ENCODE results near the gene SV2B.
"Not testable (repeated sequence)": the region's sequence is repeated elsewhere in the genome, so short reads cannot be mapped to it uniquely, and the experiment has no call there.

Gene SV2B

DNA sequence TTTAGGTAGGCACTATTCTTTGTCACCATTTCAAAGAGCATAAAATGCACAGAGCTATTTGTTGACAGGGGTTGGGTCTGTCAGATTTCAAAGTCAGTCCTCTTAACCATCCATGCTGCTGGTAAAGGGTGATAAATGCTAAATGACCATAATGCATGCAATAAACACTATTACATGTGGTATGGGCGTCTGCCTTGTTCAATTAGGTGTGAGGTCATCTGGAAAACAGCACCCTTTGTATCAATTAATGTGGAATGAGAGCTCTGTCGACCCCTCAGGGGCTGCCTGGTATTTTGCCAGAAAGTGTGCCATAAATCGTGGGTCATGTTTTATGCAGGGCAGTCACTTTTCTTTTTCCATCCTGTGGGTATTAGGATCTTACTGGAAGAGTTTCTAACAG lies 235.6 kb downstream of the SV2B start:
- H3K9me3 ChIP-seq (ENCODE audit: low read depth, low read length): no peaks in the 10 kb centered on the region
- no peak overlapping the region for H3K27ac ChIP-seq
- no peak overlapping the region for H3K9ac ChIP-seq (ENCODE audit: insufficient read length)
- no peak for DNase-seq (ENCODE audit: low read depth, low spot score)
- TF ChIP-seq POLR2AphosphoS5 (IDR thresholded peaks at IDR 0.05; ENCODE audit: borderline replicate concordance, low read depth, low read length): no peak
- no peak for TF ChIP-seq EZH2 (IDR thresholded peaks at IDR 0.05)
- TF ChIP-seq FOXP2 (optimal IDR thresholded peaks at IDR 0.05; ENCODE audit: control extremely low read depth, extremely low read length, insufficient read depth): no peak
- no peaks in the 10 kb centered on the region for H3K36me3 ChIP-seq (ENCODE audit: insufficient read depth, low read length)
- no peak overlapping the region for H3K4me3 ChIP-seq

DNA sequence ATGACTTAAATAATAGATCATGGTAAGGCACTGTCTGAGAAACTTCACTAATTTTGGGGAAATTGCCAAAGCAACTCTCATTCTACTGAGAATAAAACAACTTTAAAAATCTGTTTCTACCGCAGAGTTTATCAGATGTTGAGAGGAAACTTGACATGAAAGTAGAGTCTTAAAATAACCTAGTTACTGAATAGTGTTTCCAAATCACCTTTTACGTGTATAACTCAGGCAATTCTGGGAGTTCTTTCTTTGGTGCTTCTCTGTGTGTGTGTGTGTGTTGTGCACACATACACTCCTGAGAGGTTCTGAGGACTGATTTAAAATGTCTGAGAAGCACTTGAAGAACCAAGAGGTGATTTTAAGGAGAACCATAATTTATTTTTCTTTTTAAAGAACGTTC lies 236.6 kb downstream of the SV2B start:
- H3K27ac ChIP-seq: no peak overlapping the region
- H3K36me3 ChIP-seq (ENCODE audit: insufficient read depth, low read length): no peaks in the 10 kb centered on the region
- no peak for TF ChIP-seq POLR2AphosphoS5 (IDR thresholded peaks at IDR 0.05; ENCODE audit: borderline replicate concordance, low read depth, low read length)
- no peak for TF ChIP-seq EZH2 (IDR thresholded peaks at IDR 0.05)
- TF ChIP-seq FOXP2 (optimal IDR thresholded peaks at IDR 0.05; ENCODE audit: control extremely low read depth, extremely low read length, insufficient read depth): no peak
- no peak for DNase-seq (ENCODE audit: low read depth, low spot score)
- H3K4me3 ChIP-seq: no peak overlapping the region
- H3K9me3 ChIP-seq (ENCODE audit: low read depth, low read length): no peaks in the 10 kb centered on the region
- H3K9ac ChIP-seq (ENCODE audit: insufficient read length): no peak overlapping the region

DNA sequence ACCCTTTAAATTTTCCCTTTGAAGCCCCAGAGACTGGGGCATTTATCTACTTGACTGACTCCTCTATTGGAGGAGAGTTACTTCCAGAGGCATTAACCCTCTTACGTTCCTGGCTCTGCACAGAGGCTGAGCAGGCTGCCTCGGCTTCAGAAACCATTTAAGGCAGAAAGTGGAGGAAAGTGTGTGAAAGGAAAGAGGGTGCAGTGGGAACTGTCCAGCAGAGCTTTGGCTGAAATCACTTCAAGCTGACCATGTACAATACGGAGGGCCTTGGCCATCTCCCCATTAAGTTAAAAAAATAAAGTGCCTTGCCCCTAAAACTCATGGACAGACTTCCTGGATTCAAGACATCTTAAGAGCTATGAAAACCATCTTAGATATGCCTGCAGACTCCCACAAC lies 238.7 kb downstream of the SV2B start:
- TF ChIP-seq FOXP2 (optimal IDR thresholded peaks at IDR 0.05; ENCODE audit: control extremely low read depth, extremely low read length, insufficient read depth): no peak
- TF ChIP-seq POLR2AphosphoS5 (IDR thresholded peaks at IDR 0.05; ENCODE audit: borderline replicate concordance, low read depth, low read length): no peak
- Histone ChIP-seq H3K4me3 (no peak overlapping the region), H3K9me3 (ENCODE audit: low read depth, low read length) (no peaks in the 10 kb centered on the region), H3K9ac (ENCODE audit: insufficient read length) (no peak overlapping the region), H3K36me3 (ENCODE audit: insufficient read depth, low read length) (no peaks in the 10 kb centered on the region), H3K27ac (no peak overlapping the region)
- no peak for DNase-seq (ENCODE audit: low read depth, low spot score)

DNA sequence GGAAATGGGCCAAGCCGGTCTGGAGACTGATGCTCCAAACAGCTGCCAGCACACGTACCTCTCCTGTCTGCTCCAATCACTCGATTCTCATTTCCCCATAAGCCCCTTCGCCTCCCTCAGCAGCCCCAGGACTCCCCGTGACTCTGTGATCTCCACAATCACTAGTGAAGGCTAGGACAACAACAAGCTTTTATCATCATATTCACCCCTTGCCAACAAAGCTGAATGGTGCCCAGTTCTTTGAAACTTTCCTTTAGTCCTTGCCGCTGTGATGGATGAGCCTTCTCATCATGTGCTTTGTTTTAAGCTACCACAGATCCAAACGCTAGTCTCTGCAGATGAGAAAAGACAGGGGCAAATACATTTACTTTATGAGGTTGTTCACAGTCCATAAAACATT lies 242.0 kb downstream of the SV2B start:
- H3K27ac ChIP-seq: no peak overlapping the region
- no peaks in the 10 kb centered on the region for H3K36me3 ChIP-seq (ENCODE audit: insufficient read depth, low read length)
- H3K4me3 ChIP-seq: no peak overlapping the region
- H3K9ac ChIP-seq (ENCODE audit: insufficient read length): no peak overlapping the region
- no peaks in the 10 kb centered on the region for H3K9me3 ChIP-seq (ENCODE audit: low read depth, low read length)
- TF ChIP-seq EZH2 (IDR thresholded peaks at IDR 0.05): no peak
- no peak for TF ChIP-seq POLR2AphosphoS5 (IDR thresholded peaks at IDR 0.05; ENCODE audit: borderline replicate concordance, low read depth, low read length)
- TF ChIP-seq FOXP2 (optimal IDR thresholded peaks at IDR 0.05; ENCODE audit: control extremely low read depth, extremely low read length, insufficient read depth): no peak
- DNase-seq (ENCODE audit: low read depth, low spot score): no peak

DNA sequence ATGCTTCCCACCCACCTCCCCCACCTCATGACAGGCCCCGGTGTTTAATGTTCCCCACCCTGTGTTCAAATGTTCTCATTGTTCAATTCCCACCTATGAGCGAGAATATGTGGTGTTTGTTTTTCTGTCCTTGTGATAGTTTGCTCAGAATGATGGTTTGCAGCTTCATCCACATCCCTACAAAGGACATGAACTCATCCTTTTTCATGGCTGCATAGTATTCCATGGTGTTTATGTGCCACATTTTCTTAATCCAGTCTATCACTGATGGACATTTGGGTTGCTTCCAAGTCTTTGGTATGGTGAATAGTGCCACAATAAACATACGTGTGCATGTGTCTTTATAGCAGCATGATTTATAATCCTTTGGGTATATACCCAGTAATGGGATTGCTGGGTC lies 244.9 kb downstream of the SV2B start:
- not testable (repeated sequence) for H3K27ac ChIP-seq; H3K36me3 ChIP-seq (ENCODE audit: insufficient read depth, low read length); H3K9ac ChIP-seq (ENCODE audit: insufficient read length); DNase-seq (ENCODE audit: low read depth, low spot score); H3K4me3 ChIP-seq; H3K9me3 ChIP-seq (ENCODE audit: low read depth, low read length)

DNA sequence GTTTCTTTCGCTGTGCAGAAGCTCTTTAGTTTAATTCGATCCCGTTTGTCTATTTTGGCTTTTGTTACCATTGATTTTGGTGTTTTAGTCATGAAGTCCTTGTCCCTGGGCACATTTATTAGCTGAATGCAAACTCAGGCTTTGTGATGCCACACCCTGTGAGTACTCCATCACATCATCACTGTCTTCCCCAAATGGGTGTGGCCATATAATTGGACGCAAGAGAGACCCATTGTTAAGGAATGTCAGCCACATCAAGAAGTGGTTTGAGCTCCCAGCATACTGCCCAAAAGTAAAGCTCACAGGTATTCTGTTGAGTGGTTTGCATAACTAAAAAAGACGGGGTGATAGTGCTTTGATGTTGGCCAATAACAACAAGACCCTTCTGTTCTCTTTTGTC lies 245.7 kb downstream of the SV2B start:
- Histone ChIP-seq H3K4me3 (no peak overlapping the region), H3K36me3 (ENCODE audit: insufficient read depth, low read length) (no peaks in the 10 kb centered on the region), H3K9ac (ENCODE audit: insufficient read length) (no peak overlapping the region), H3K9me3 (ENCODE audit: low read depth, low read length) (no peaks in the 10 kb centered on the region), H3K27ac (no peak overlapping the region)
- no peak for DNase-seq (ENCODE audit: low read depth, low spot score)
- TF ChIP-seq FOXP2 (optimal IDR thresholded peaks at IDR 0.05; ENCODE audit: control extremely low read depth, extremely low read length, insufficient read depth) (no peak), EZH2 (IDR thresholded peaks at IDR 0.05) (no peak), POLR2AphosphoS5 (IDR thresholded peaks at IDR 0.05; ENCODE audit: borderline replicate concordance, low read depth, low read length) (no peak)

DNA sequence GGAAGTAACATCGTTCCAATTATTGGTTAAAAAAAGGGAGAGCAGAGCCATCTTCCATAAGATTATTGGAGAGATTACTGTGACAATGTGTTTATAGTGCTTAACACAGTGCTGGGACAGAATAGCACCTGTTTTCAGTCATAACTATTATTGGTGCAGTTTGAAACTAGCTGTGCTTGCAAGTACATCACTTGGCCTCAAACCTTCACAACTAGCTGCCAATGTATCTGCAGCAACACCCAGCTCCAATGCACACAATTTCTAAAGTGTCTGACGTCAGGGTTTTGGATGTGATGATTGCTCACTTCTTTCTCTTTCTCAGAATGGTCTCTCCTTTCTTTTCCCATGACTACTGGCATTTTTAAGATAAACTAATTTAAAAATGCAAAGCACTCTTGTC lies 246.2 kb downstream of the SV2B start:
- Histone ChIP-seq H3K9ac (ENCODE audit: insufficient read length) (no peak overlapping the region), H3K36me3 (ENCODE audit: insufficient read depth, low read length) (no peaks in the 10 kb centered on the region), H3K27ac (no peak overlapping the region), H3K4me3 (no peak overlapping the region), H3K9me3 (ENCODE audit: low read depth, low read length) (no peaks in the 10 kb centered on the region)
- DNase-seq (ENCODE audit: low read depth, low spot score): no peak
- TF ChIP-seq EZH2 (IDR thresholded peaks at IDR 0.05) (no peak), POLR2AphosphoS5 (IDR thresholded peaks at IDR 0.05; ENCODE audit: borderline replicate concordance, low read depth, low read length) (no peak), FOXP2 (optimal IDR thresholded peaks at IDR 0.05; ENCODE audit: control extremely low read depth, extremely low read length, insufficient read depth) (no peak)

DNA sequence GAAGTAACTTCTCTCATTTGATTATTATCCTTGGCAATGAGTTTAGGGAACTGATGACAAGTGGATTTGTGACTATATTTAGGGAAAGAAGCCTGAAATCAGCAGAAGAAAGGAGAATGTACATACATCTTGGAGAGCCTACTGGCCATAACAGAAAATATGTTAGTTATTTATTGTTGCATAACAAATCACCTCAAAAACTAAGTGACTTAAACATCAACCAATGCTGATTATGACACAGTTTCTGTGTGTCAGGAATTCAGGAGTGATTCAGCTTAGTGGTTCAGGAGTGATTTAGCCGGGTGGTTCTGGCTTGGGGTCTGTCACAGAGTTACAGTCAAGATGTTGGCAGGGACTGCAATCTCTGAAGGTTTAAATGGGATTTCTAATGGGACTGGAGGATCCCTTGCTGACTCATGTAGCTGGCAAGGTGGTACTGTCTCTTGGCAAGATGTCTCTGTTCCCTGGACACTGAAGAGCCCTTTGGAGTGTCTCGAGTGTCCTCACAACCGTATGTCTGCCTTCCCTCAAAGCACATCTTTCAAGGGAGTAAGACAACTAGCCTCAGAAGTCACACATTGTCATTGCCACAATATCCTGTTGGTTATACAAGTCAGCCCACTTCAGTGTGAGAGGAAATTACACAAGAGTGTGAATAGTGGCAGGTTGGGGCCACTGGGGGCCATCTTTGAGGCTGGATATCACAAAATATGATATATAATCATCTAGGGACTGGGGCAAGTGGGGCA lies 248.9 kb downstream of the SV2B start:
- DNase-seq (ENCODE audit: low read depth, low spot score): no peak
- H3K9me3 ChIP-seq (ENCODE audit: low read depth, low read length): no peaks in the 10 kb centered on the region
- no peak for TF ChIP-seq FOXP2 (optimal IDR thresholded peaks at IDR 0.05; ENCODE audit: control extremely low read depth, extremely low read length, insufficient read depth)
- TF ChIP-seq EZH2 (IDR thresholded peaks at IDR 0.05): no peak
- TF ChIP-seq POLR2AphosphoS5 (IDR thresholded peaks at IDR 0.05; ENCODE audit: borderline replicate concordance, low read depth, low read length): no peak

More for the DNA sequence above, 248.9 kb downstream of the SV2B start:
- Histone ChIP-seq H3K9ac (ENCODE audit: insufficient read length) (no peak overlapping the region), H3K36me3 (ENCODE audit: insufficient read depth, low read length) (no peaks in the 10 kb centered on the region), H3K4me3 (no peak overlapping the region), H3K27ac (no peak overlapping the region)

Data from SK-N-MC (cell line).